A549 (cell line): ENCODE data around the gene EP300. TPM values are rescaled to one million over a fixed set of nuclear protein-coding genes. Genes with fewer than 3 reads are reported as not detected.

Experiments
- ATAC-seq, 2 experiments: fragments of 200-7000 bp in 1 of 2; fragments of >200 bp in 1 of 2; cut with Nextera tagmentation in 1 of 2; cut with Tn5 transposase in 1 of 2; 3 replicates each; pipeline versions ENCODE4 v1.8.0 to v1.9.1; 2018 to 2020; ENCODE audit warnings: mild to moderate bottlenecking in 1 of 2, moderate library complexity in 1 of 2
- CTCF ChIA-PET: fragments of 300-600 bp; sonication (Branson Sonifier 250); formaldehyde crosslinking; extraction: SDS; loops from one replicate; lab custom pipeline; 2021; ENCODE audit warnings: antibody characterized with exemption, inconsistent platforms; lab: Yijun Ruan, JAX
- POLR2A ChIA-PET: fragments of 350-600 bp; formaldehyde crosslinking; extraction: SDS; loops from one replicate; lab custom pipeline; 2021; ENCODE audit warnings: antibody characterized with exemption, inconsistent platforms; lab: Yijun Ruan, JAX
- DNase-seq, 2 experiments: peaks; one replicate each; pipeline versions ENCODE4 v3.0.0 to v3.0.0-alpha.2; 2011 to 2016; ENCODE audit warnings: low read depth in 1 of 2, low spot score in 1 of 2
- FAIRE-seq: peaks from 2 replicates; lab custom pipeline; 2011; peaks lifted over from hg19 to GRCh38; lab: Jason Lieb, UNC
- H3K27ac ChIP-seq, 2 experiments: fragments of >200 bp; sonication (Bioruptor Twin); formaldehyde crosslinking; 3 replicates each; pipeline ENCODE4 v1.5.1; 2016 to 2017
- H3K4me1 ChIP-seq: fragments of >200 bp; sonication (Bioruptor Twin); formaldehyde crosslinking; 3 replicates; pipeline ENCODE4 v1.6.1; 2016
- H3K4me2 ChIP-seq: fragments of >200 bp; sonication (Bioruptor Twin); formaldehyde crosslinking; 3 replicates; pipeline ENCODE4 v1.6.1; 2016
- H3K4me3 ChIP-seq: fragments of >200 bp; sonication (Bioruptor Twin); formaldehyde crosslinking; 3 replicates; pipeline ENCODE4 v1.5.1; 2016
- H3K9me3 ChIP-seq: fragments of >200 bp; sonication (Bioruptor Twin); formaldehyde crosslinking; 3 replicates; pipeline ENCODE4 v1.6.1; 2016
- BCL3 ChIP-seq: fragments of >200 bp; sonication (Bioruptor Twin); formaldehyde crosslinking; IDR thresholded peaks from 3 replicates; pipeline ENCODE4 v1.6.1; 2016
- BHLHE40 ChIP-seq: IDR thresholded peaks from 2 replicates; pipeline ENCODE4 v1.6.1; 2012; ENCODE audit warnings: low read depth, low read length, inconsistent platforms
- CBX2 ChIP-seq: fragments of 200-600 bp; sonication (generic); IDR thresholded peaks from 2 replicates; pipeline ENCODE4 v1.6.1; 2016; ENCODE audit warnings: low read depth, mild to moderate bottlenecking, borderline replicate concordance
- CBX8 ChIP-seq: fragments of 200-600 bp; sonication (generic); IDR thresholded peaks from 2 replicates; pipeline ENCODE4 v1.6.1; 2016
- CHD2 ChIP-seq: fragments of 150-350 bp; IDR thresholded peaks from 2 replicates; pipeline ENCODE4 v1.6.1; 2014; ENCODE audit warnings: low read length; ENCODE audit not compliant: partially characterized antibody
- E2F6 ChIP-seq: IDR thresholded peaks from 2 replicates; pipeline ENCODE4 v1.6.1; 2012; ENCODE audit warnings: low read depth, borderline replicate concordance
- EHF ChIP-seq: fragments of 250-450 bp; sonication (Bioruptor Pico); IDR thresholded peaks from 2 replicates; pipeline ENCODE4 v1.5.0; 2020; ENCODE audit warnings: mild to moderate bottlenecking
- EHMT2 ChIP-seq: fragments of 200-600 bp; sonication (generic); IDR thresholded peaks from 2 replicates; pipeline ENCODE4 v1.6.1; 2016; ENCODE audit warnings: antibody characterized with exemption, low read depth, mild to moderate bottlenecking, moderate library complexity
- ELK1 ChIP-seq: fragments of 150-350 bp; IDR thresholded peaks from 2 replicates; pipeline ENCODE4 v1.6.1; 2014; ENCODE audit warnings: low read depth, mild to moderate bottlenecking, low read length
- HDAC2 ChIP-seq: fragments of 200-600 bp; sonication (generic); IDR thresholded peaks from 2 replicates; pipeline ENCODE4 v1.6.1; 2016
- HES2 ChIP-seq: fragments of >200 bp; sonication (Bioruptor Twin); formaldehyde crosslinking; IDR thresholded peaks from 2 replicates; pipeline ENCODE4 v1.6.1; 2016
- HMGXB4 ChIP-seq: fragments of 250-450 bp; sonication (Bioruptor Pico); IDR thresholded peaks from 2 replicates; pipeline ENCODE4 v1.5.0; 2021; ENCODE audit warnings: mild to moderate bottlenecking, moderate library complexity, borderline replicate concordance
- HOXA7 ChIP-seq: fragments of 250-450 bp; sonication (Bioruptor Pico); IDR thresholded peaks from 2 replicates; pipeline ENCODE4 v1.5.0; 2020; ENCODE audit warnings: mild to moderate bottlenecking, moderate library complexity
- HOXB13 ChIP-seq: fragments of 250-450 bp; sonication (Bioruptor Pico); IDR thresholded peaks from 2 replicates; pipeline ENCODE4 v1.5.0; 2020; ENCODE audit warnings: low read depth, mild to moderate bottlenecking, moderate library complexity
- KDM1A ChIP-seq: fragments of 200-600 bp; sonication (generic); IDR thresholded peaks from 2 replicates; pipeline ENCODE4 v1.6.1; 2016; ENCODE audit warnings: low read depth, mild to moderate bottlenecking
- MAFK ChIP-seq: fragments of 450-650 bp; IDR thresholded peaks from 2 replicates; pipeline ENCODE4 v1.6.1; 2014; ENCODE audit not compliant: partially characterized antibody
- NPAS2 ChIP-seq: fragments of 250-450 bp; sonication (Bioruptor Pico); IDR thresholded peaks from 2 replicates; pipeline ENCODE4 v1.8.0; 2022; ENCODE audit warnings: mild to moderate bottlenecking, moderate library complexity, borderline replicate concordance
- PHF8 ChIP-seq: fragments of 200-600 bp; sonication (generic); IDR thresholded peaks from 2 replicates; pipeline ENCODE4 v1.6.1; 2016; ENCODE audit warnings: low read depth, mild to moderate bottlenecking, antibody characterized with exemption, moderate library complexity, borderline replicate concordance
- POLR2AphosphoS2 ChIP-seq: conservative IDR thresholded peaks from 2 replicates; pipeline ENCODE4 v1.6.1; 2012; ENCODE audit warnings: low read length, improper control_type of control experiment, inconsistent platforms
- RAD21 ChIP-seq, 2 experiments: fragments of >200 bp in 1 of 2; sonication (Bioruptor Twin) in 1 of 2; formaldehyde crosslinking in 1 of 2; IDR thresholded peaks in 1 of 2; conservative IDR thresholded peaks in 1 of 2; 2 replicates in 1 of 2; 3 replicates in 1 of 2; pipeline ENCODE4 v1.6.1; 2012 to 2018; ENCODE audit warnings: inconsistent platforms in 1 of 2
- RARB ChIP-seq: fragments of 250-450 bp; sonication (Bioruptor Pico); IDR thresholded peaks from 2 replicates; pipeline ENCODE4 v1.8.0; 2021; ENCODE audit warnings: mild to moderate bottlenecking, moderate library complexity
- RFX5 ChIP-seq: fragments of 450-650 bp; IDR thresholded peaks from 2 replicates; pipeline ENCODE4 v1.7.1; 2014; ENCODE audit warnings: antibody characterized with exemption, mild to moderate bottlenecking, moderate library complexity
- RNF2 ChIP-seq: fragments of 200-600 bp; sonication (generic); IDR thresholded peaks from 2 replicates; pipeline ENCODE4 v1.6.1; 2016; ENCODE audit warnings: low read depth, mild to moderate bottlenecking, antibody characterized with exemption, moderate library complexity, borderline replicate concordance
- USF2 ChIP-seq: fragments of 450-650 bp; IDR thresholded peaks from 2 replicates; pipeline ENCODE4 v1.6.1; 2014; ENCODE audit warnings: antibody characterized with exemption
- ZC3H11A ChIP-seq: fragments of 450-650 bp; IDR thresholded peaks from 2 replicates; pipeline ENCODE4 v1.6.1; 2014; ENCODE audit warnings: antibody characterized with exemption, mild to moderate bottlenecking
- ZFP36 ChIP-seq: fragments of 450-650 bp; IDR thresholded peaks from 2 replicates; pipeline ENCODE4 v1.6.1; 2014; ENCODE audit warnings: borderline replicate concordance; ENCODE audit not compliant: partially characterized antibody
- ZSCAN20 ChIP-seq: fragments of 250-450 bp; sonication (Bioruptor Pico); IDR thresholded peaks from 2 replicates; pipeline ENCODE4 v1.8.0; 2022; ENCODE audit warnings: mild to moderate bottlenecking, moderate library complexity
- WGBS: methylation state at CpG from one replicate; pipeline ENCODE4 v1.1.6; 2017; ENCODE audit errors: missing lambda C conversion rate; 5-methylcytosine and 5-hydroxymethylcytosine counted together
- polyA plus RNA-seq, 4 experiments: library from polyadenylated mRNA; depleted of rRNA in 3 of 4; stranded (reverse); fragments of >200 nt; fragmentation: RNase III in 1 of 4; extraction: RNeasy Plus Mini Kit Qiagen cat#74134 plus additional on column Dnase treatment in 1 of 4; gene quantifications; 2 replicates in 3 of 4; 3 replicates in 1 of 4; pipeline ENCODE4 v1.2.3, GENCODE V29; 2011 to 2017

Gene EP300
- polyA plus RNA-seq, 2 of the 4 experiments (the other 2 are of a cell fraction): 15.5 to 18.2 TPM

GRCh38 chr22:41215926-41216325 is 123.5 kb downstream of the EP300 start:
- no peak for ATAC-seq
- H3K4me2 ChIP-seq: no peak overlapping the region
- CTCF ChIA-PET: interaction anchor here (1.2 to 1.8 kb wide), 2 partner anchors 15 to 21 kb away, joined by 3 to 6 read pairs; no protein-coding TSS in a partner anchor
- POLR2A ChIA-PET: no interaction called here
- FAIRE-seq: no peak
- H3K4me1 ChIP-seq: peaks cover 5% of the 10 kb centered on the region; the same call in 1 of the 3 replicates
- no peak for DNase-seq
- H3K4me3 ChIP-seq: no peak overlapping the region
- no peak for TF ChIP-seq USF2
- 82% methylated on average over 7 of the region's 7 CpGs for WGBS
- H3K9me3 ChIP-seq: no peaks in the 10 kb centered on the region
- H3K27ac ChIP-seq: no peak overlapping the region

GRCh38 chr22:41216984-41217383 is 124.6 kb downstream of the EP300 start:
- ATAC-seq (no peak), FAIRE-seq (no peak), DNase-seq (no peak)
- ChIA-PET POLR2A (no interaction called here), CTCF (interaction anchor here (1.8 kb wide), 1 partner anchor 20 kb away, joined by 6 read pairs; no protein-coding TSS in a partner anchor)
- H3K27ac ChIP-seq: no peak overlapping the region
- H3K9me3 ChIP-seq: no peaks in the 10 kb centered on the region
- H3K4me1 ChIP-seq: peaks cover 5% of the 10 kb centered on the region; the same call in 1 of the 3 replicates
- no peak overlapping the region for H3K4me3 ChIP-seq
- 88% methylated on average over 12 of the region's 13 CpGs for WGBS
- TF ChIP-seq ZSCAN20 (CRISPR knock-in tag) (no peak), MAFK (no peak), HOXA7 (no peak), RFX5 (no peak), HDAC2 (no peak), CBX8 (no peak), ZFP36 (no peak), BHLHE40 (no peak), ELK1 (no peak), PHF8 (no peak), RNF2 (no peak), BCL3 (no peak), HOXB13 (CRISPR knock-in tag) (no peak), NPAS2 (CRISPR knock-in tag) (no peak), RARB (no peak)
- no peak overlapping the region for H3K4me2 ChIP-seq

- ChIA-PET CTCF (interaction anchor here (0.9 to 1.8 kb wide), 4 partner anchors 11 to 22 kb away, joined by 3 to 6 read pairs (median 3); no protein-coding TSS in a partner anchor), POLR2A (no interaction called here)
- peaks cover 5% of the 10 kb centered on the region; the same call in 1 of the 3 replicates for H3K4me1 ChIP-seq
- H3K27ac ChIP-seq: peak overlapping the region in 1 of 2 experiments; percentile 24; a peak in 1 of 6 replicates
- no peak overlapping the region for H3K4me2 ChIP-seq
- no peak for FAIRE-seq
- ATAC-seq: no peak
- no peak for DNase-seq
- 85% methylated on average over 14 of the region's 16 CpGs for WGBS
- H3K9me3 ChIP-seq: no peaks in the 10 kb centered on the region
- H3K4me3 ChIP-seq: no peak overlapping the region
- TF ChIP-seq MAFK (no peak), HES2 (no peak), E2F6 (no peak), ZC3H11A (no peak), EHF (CRISPR knock-in tag) (no peak), USF2 (no peak), CHD2 (no peak), EHMT2 (no peak), KDM1A (no peak), CBX2 (no peak), HMGXB4 (CRISPR knock-in tag) (no peak), RAD21 (conservative IDR thresholded peaks at IDR 0.05 in 1 of 2, IDR thresholded peaks at IDR 0.05 in 1 of 2) (no peak), POLR2AphosphoS2 (no peak)
Observed at GRCh38 chr22:41217553-41218157, 125.3 kb downstream of the EP300 start.
